ENCODE results near the gene RHOC. TPM values are rescaled to one million over a fixed set of nuclear protein-coding genes. Genes with fewer than 3 reads are reported as not detected.
A peak's percentile ranks its signal among the peaks of the same experiment; 100 is the strongest.

The RHOC gene
- total RNA-seq, 1 experiment from 2014 or later, result 68.9 TPM

DNA sequence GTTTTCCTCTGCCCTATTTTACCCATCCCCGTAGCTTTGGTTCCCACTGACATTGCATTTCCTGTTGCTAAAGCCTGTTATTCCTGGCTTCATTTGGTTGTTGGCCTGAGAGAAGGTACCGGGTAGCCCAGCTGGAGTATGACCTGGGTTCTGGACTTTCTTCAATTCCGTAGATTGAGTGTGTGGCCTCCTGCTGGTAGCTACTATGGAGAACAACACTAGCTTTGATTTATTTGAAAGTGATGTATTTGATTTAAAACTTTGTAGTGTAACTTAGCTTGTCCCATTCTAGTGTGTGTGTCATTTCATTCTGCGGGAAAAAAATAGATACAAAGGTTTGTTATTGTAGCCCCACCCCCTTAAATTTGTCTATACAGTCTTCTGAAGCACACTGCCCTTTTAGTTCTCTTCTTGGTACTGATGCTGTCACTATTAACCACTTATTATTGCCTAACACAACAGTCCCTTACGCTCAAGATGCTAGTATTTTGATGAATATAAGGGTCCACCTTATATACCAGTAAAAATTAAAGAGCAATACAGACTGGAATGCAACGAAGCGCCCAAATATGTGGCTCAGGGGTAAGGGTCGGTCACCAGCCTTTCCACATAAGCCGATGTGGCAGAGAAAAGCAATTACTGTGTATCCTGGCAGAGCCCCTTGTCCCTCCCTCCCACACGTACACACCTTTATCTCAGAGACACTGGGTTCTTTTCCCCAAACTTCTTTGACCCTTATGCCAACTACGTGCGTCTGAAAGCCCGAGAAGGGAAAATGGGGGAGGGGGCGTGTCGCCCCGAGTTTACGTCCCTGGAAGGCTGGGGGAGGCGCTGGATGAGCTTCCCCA, 33.1 kb downstream of the RHOC start:
- TF ChIP-seq CREB1 (CRISPR knock-in tag; IDR thresholded peaks at IDR 0.05) (no peak), NFYB (CRISPR knock-in tag; conservative IDR thresholded peaks at IDR 0.05; ENCODE audit: low read depth) (no peak), EMX1 (CRISPR knock-in tag; IDR thresholded peaks at IDR 0.05) (0 out of 2 replicates have a peak, but pooled peaks have one; percentile 65), ZBTB21 (CRISPR knock-in tag; IDR thresholded peaks at IDR 0.05; ENCODE audit: borderline replicate concordance) (no peak), NFATC4 (CRISPR knock-in tag; IDR thresholded peaks at IDR 0.05) (no peak), ZNF232 (CRISPR knock-in tag; IDR thresholded peaks at IDR 0.05) (no peak), TCF7 (CRISPR knock-in tag; IDR thresholded peaks at IDR 0.05; ENCODE audit: low read depth) (no peak), TP53 (CRISPR knock-in tag; IDR thresholded peaks at IDR 0.05) (no peak), MYBL2 (CRISPR knock-in tag; IDR thresholded peaks at IDR 0.05) (no peak)
- TF ChIP-seq, protein P1, sequence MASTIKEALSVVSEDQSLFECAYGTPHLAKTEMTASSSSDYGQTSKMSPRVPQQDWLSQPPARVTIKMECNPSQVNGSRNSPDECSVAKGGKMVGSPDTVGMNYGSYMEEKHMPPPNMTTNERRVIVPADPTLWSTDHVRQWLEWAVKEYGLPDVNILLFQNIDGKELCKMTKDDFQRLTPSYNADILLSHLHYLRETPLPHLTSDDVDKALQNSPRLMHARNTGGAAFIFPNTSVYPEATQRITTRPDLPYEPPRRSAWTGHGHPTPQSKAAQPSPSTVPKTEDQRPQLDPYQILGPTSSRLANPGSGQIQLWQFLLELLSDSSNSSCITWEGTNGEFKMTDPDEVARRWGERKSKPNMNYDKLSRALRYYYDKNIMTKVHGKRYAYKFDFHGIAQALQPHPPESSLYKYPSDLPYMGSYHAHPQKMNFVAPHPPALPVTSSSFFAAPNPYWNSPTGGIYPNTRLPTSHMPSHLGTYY (CRISPR knock-in tag; IDR thresholded peaks at IDR 0.05), result peak; percentile 72; the same call in 1 of the 2 replicates
- TF ChIP-seq, protein P2, sequence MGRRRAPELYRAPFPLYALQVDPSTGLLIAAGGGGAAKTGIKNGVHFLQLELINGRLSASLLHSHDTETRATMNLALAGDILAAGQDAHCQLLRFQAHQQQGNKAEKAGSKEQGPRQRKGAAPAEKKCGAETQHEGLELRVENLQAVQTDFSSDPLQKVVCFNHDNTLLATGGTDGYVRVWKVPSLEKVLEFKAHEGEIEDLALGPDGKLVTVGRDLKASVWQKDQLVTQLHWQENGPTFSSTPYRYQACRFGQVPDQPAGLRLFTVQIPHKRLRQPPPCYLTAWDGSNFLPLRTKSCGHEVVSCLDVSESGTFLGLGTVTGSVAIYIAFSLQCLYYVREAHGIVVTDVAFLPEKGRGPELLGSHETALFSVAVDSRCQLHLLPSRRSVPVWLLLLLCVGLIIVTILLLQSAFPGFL (CRISPR knock-in tag; IDR thresholded peaks at IDR 0.05; ENCODE audit: borderline replicate concordance), result no peak
- TF ChIP-seq, protein P3, sequence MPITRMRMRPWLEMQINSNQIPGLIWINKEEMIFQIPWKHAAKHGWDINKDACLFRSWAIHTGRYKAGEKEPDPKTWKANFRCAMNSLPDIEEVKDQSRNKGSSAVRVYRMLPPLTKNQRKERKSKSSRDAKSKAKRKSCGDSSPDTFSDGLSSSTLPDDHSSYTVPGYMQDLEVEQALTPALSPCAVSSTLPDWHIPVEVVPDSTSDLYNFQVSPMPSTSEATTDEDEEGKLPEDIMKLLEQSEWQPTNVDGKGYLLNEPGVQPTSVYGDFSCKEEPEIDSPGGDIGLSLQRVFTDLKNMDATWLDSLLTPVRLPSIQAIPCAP (CRISPR knock-in tag; IDR thresholded peaks at IDR 0.05), result no peak
- TF ChIP-seq, protein P4, sequence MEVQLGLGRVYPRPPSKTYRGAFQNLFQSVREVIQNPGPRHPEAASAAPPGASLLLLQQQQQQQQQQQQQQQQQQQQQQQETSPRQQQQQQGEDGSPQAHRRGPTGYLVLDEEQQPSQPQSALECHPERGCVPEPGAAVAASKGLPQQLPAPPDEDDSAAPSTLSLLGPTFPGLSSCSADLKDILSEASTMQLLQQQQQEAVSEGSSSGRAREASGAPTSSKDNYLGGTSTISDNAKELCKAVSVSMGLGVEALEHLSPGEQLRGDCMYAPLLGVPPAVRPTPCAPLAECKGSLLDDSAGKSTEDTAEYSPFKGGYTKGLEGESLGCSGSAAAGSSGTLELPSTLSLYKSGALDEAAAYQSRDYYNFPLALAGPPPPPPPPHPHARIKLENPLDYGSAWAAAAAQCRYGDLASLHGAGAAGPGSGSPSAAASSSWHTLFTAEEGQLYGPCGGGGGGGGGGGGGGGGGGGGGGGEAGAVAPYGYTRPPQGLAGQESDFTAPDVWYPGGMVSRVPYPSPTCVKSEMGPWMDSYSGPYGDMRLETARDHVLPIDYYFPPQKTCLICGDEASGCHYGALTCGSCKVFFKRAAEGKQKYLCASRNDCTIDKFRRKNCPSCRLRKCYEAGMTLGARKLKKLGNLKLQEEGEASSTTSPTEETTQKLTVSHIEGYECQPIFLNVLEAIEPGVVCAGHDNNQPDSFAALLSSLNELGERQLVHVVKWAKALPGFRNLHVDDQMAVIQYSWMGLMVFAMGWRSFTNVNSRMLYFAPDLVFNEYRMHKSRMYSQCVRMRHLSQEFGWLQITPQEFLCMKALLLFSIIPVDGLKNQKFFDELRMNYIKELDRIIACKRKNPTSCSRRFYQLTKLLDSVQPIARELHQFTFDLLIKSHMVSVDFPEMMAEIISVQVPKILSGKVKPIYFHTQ (CRISPR knock-in tag; IDR thresholded peaks at IDR 0.05), result 0 out of 2 replicates have a peak, but pooled peaks have one; percentile 8
- H3K36me3 Mint-ChIP-seq, result peaks cover 24% of the 10 kb centered on the region
- H3K27me3 Mint-ChIP-seq (ENCODE audit: low read depth), result peaks cover 10% of the 10 kb centered on the region; the same call in 1 of the 2 replicates
- H3K9me3 Mint-ChIP-seq, result no peaks in the 10 kb centered on the region
- ATAC-seq, result peak; percentile 4
- H3K27ac Mint-ChIP-seq, result peak overlapping the region; percentile 92
- ChIA-PET CTCF (interaction anchor here (0.7 to 3.6 kb wide), 25 partner anchors 14 to 399 kb away, joined by 3 to 23 read pairs (median 4); partner anchors contain the start of genes CAPZA1, LRIG2, PPM1J and SLC16A1), POLR2A (interaction anchor here (0.6 to 2.3 kb wide), 14 partner anchors 9 to 283 kb away, joined by 3 to 16 read pairs (median 4); partner anchors contain the start of genes PPM1J and ST7L)
- DNase-seq (ENCODE audit: low spot score), result no peak
- H3K4me1 Mint-ChIP-seq, result peaks cover 70% of the 10 kb centered on the region
- H3K4me3 Mint-ChIP-seq, result peak overlapping the region; percentile 89

DNA sequence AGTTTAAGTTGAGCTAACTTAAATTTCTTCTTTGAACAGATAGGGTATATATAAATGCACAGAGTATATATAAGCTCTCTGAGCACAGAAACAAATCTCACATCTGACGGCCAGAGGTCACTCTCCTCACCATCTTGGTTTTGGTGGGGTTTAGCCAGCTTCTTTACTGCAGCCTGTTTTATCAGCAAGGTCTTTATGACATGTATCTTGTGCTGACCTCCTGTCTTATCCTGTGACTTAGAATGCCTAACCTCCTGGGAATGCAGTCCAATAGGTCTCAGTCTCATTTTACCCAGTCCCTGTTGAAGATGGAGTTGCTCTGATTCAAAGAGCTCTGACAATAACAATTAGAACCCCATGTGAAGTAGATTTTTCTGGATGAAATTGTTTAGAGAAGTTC, 34.1 kb downstream of the RHOC start:
- no peak for TF ChIP-seq CREM (CRISPR knock-in tag; IDR thresholded peaks at IDR 0.05)
- TF ChIP-seq JAZF1 (CRISPR knock-in tag; IDR thresholded peaks at IDR 0.05), result no peak
- TF ChIP-seq, protein P5, sequence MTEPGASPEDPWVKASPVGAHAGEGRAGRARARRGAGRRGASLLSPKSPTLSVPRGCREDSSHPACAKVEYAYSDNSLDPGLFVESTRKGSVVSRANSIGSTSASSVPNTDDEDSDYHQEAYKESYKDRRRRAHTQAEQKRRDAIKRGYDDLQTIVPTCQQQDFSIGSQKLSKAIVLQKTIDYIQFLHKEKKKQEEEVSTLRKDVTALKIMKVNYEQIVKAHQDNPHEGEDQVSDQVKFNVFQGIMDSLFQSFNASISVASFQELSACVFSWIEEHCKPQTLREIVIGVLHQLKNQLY (CRISPR knock-in tag; IDR thresholded peaks at IDR 0.05), result no peak
- no peak for TF ChIP-seq ESRRA (CRISPR knock-in tag; IDR thresholded peaks at IDR 0.05; ENCODE audit: borderline replicate concordance)
- TF ChIP-seq, protein P2 (CRISPR knock-in tag; IDR thresholded peaks at IDR 0.05; ENCODE audit: borderline replicate concordance), result no peak
- no peak for TF ChIP-seq ZNF396 (CRISPR knock-in tag; IDR thresholded peaks at IDR 0.05; ENCODE audit: borderline replicate concordance)
- TF ChIP-seq, protein P6, sequence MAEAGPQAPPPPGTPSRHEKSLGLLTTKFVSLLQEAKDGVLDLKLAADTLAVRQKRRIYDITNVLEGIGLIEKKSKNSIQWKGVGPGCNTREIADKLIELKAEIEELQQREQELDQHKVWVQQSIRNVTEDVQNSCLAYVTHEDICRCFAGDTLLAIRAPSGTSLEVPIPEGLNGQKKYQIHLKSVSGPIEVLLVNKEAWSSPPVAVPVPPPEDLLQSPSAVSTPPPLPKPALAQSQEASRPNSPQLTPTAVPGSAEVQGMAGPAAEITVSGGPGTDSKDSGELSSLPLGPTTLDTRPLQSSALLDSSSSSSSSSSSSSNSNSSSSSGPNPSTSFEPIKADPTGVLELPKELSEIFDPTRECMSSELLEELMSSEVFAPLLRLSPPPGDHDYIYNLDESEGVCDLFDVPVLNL (CRISPR knock-in tag; IDR thresholded peaks at IDR 0.05; ENCODE audit: borderline replicate concordance, low read depth), result no peak
- TF ChIP-seq, protein P7, sequence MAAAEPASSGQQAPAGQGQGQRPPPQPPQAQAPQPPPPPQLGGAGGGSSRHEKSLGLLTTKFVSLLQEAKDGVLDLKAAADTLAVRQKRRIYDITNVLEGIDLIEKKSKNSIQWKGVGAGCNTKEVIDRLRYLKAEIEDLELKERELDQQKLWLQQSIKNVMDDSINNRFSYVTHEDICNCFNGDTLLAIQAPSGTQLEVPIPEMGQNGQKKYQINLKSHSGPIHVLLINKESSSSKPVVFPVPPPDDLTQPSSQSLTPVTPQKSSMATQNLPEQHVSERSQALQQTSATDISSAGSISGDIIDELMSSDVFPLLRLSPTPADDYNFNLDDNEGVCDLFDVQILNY (CRISPR knock-in tag; IDR thresholded peaks at IDR 0.05), result no peak
- TF ChIP-seq ZNF232 (CRISPR knock-in tag; IDR thresholded peaks at IDR 0.05), result no peak
- TF ChIP-seq CREB1 (CRISPR knock-in tag; IDR thresholded peaks at IDR 0.05), result no peak
- TF ChIP-seq HMGA2 (CRISPR knock-in tag; IDR thresholded peaks at IDR 0.05), result no peak
- no peak for TF ChIP-seq NR3C1 (CRISPR knock-in tag; conservative IDR thresholded peaks at IDR 0.05; ENCODE audit: low read depth)
- Mint-ChIP-seq H3K4me1 (peaks cover 63% of the 10 kb centered on the region), H3K9me3 (no peaks in the 10 kb centered on the region), H3K27me3 (ENCODE audit: low read depth) (peaks cover 10% of the 10 kb centered on the region; the same call in 1 of the 2 replicates), H3K27ac (peak overlapping the region; percentile 94; the same call in 1 of the 2 replicates), H3K36me3 (peaks cover 32% of the 10 kb centered on the region), H3K4me3 (peak overlapping the region; percentile 45)
- POLR2A ChIA-PET, result interaction anchor here (0.9 to 2.3 kb wide), 3 partner anchors 32 to 282 kb away, joined by 4 to 6 read pairs (median 6); no protein-coding TSS in a partner anchor
- no peak for ATAC-seq
- DNase-seq (ENCODE audit: low spot score), result no peak
- CTCF ChIA-PET, result interaction anchor here (0.6 to 3.6 kb wide), 13 partner anchors 13 to 303 kb away, joined by 3 to 23 read pairs (median 4); partner anchors contain the start of genes PPM1J and WNT2B
